ENCODE data around the gene DNLZ. TPM values are rescaled to one million over a fixed set of nuclear protein-coding genes. Genes with fewer than 3 reads are reported as not detected.
A peak's percentile ranks its signal among the peaks of the same experiment; 100 is the strongest.

Gene DNLZ
- total RNA-seq, 1 donor from 2014 or later, result 31.0 TPM

GRCh38 chr9:136403538-136403914 lies 40.0 kb upstream of the DNLZ start:
- intact Hi-C loops (cut with micrococcal nuclease), result loop anchor here (2.0 to 10.0 kb wide), 5 partner anchors 19 to 289 kb away; partner anchors contain the start of genes GPSM1, SEC16A and TMEM250
- Mint-ChIP-seq H3K4me3 (ENCODE audit: low read depth) (peak overlapping the region; percentile 56), H3K27me3 (ENCODE audit: low read depth) (no peaks in the 10 kb centered on the region), H3K4me1 (ENCODE audit: low read depth) (peaks cover 37% of the 10 kb centered on the region), H3K9me3 (no peaks in the 10 kb centered on the region), H3K27ac (peak overlapping the region; percentile 86), H3K36me3 (ENCODE audit: low read depth) (peaks cover 70% of the 10 kb centered on the region)
- DNase-seq (ENCODE audit: low spot score), result peak; percentile 64

- peaks cover 64% of the 10 kb centered on the region for H3K36me3 Mint-ChIP-seq (ENCODE audit: low read depth)
- H3K9me3 Mint-ChIP-seq, result no peaks in the 10 kb centered on the region
- H3K4me3 Mint-ChIP-seq (ENCODE audit: low read depth), result no peak overlapping the region
- H3K27me3 Mint-ChIP-seq (ENCODE audit: low read depth), result no peaks in the 10 kb centered on the region
- DNase-seq (ENCODE audit: low spot score), result no peak
- H3K4me1 Mint-ChIP-seq (ENCODE audit: low read depth), result peaks cover 37% of the 10 kb centered on the region
- intact Hi-C loops (cut with micrococcal nuclease), result loop anchor here (2.0 to 10.0 kb wide), 5 partner anchors 17 to 287 kb away; partner anchors contain the start of genes GPSM1, SEC16A and TMEM250
- peak overlapping the region; percentile 52 for H3K27ac Mint-ChIP-seq
These were observed 38.5 kb upstream of the DNLZ start for GRCh38 chr9:136402067-136402466.

- DNase-seq (ENCODE audit: low spot score), result no peak
- Mint-ChIP-seq H3K36me3 (ENCODE audit: low read depth) (peaks cover 66% of the 10 kb centered on the region), H3K4me1 (ENCODE audit: low read depth) (peaks cover 37% of the 10 kb centered on the region), H3K9me3 (no peaks in the 10 kb centered on the region), H3K27me3 (ENCODE audit: low read depth) (no peaks in the 10 kb centered on the region), H3K27ac (peak overlapping the region; percentile 57), H3K4me3 (ENCODE audit: low read depth) (peak overlapping the region; percentile 37)
- intact Hi-C loops (cut with micrococcal nuclease), result loop anchor here (2.0 to 10.0 kb wide), 5 partner anchors 37 to 287 kb away; partner anchors contain the start of genes GPSM1, INPP5E, SEC16A and TMEM250
These were observed 37.8 kb upstream of the DNLZ start for GRCh38 chr9:136401173-136401922.

- H3K27me3 Mint-ChIP-seq (ENCODE audit: low read depth), result no peaks in the 10 kb centered on the region
- peak within 1 kb of the TSS; percentile 84 for H3K4me3 Mint-ChIP-seq (ENCODE audit: low read depth)
- peak within 1 kb of the TSS; percentile 64 for H3K27ac Mint-ChIP-seq
- H3K4me1 Mint-ChIP-seq (ENCODE audit: low read depth), result peaks cover 34% of the 10 kb centered on the region
- intact Hi-C loops (cut with micrococcal nuclease), result loop anchor here (1.0 to 10.0 kb wide), 7 partner anchors 10 to 285 kb away; partner anchors contain the start of genes DNLZ, ENTR1, GPSM1 and INPP5E
- no peaks in the 10 kb centered on the region for H3K9me3 Mint-ChIP-seq
- peaks cover 65% of the 10 kb centered on the region for H3K36me3 Mint-ChIP-seq (ENCODE audit: low read depth)
- DNase-seq (ENCODE audit: low spot score), result peak; percentile 84
These were observed 36.7 kb upstream of the DNLZ start, which contains the start of gene SNAPC4 for GRCh38 chr9:136400038-136400834. Gene SNAPC4 (minus strand): TSS chr9:136400170. CDS start chr9:136398428, 1,742 bp downstream.

GRCh38 chr9:136399176-136400037 lies 35.9 kb upstream of the DNLZ start:
- Mint-ChIP-seq H3K36me3 (ENCODE audit: low read depth) (peaks cover 63% of the 10 kb centered on the region), H3K9me3 (no peaks in the 10 kb centered on the region), H3K27ac (peak overlapping the region; percentile 64), H3K27me3 (ENCODE audit: low read depth) (no peaks in the 10 kb centered on the region), H3K4me3 (ENCODE audit: low read depth) (peak overlapping the region; percentile 84), H3K4me1 (ENCODE audit: low read depth) (peaks cover 25% of the 10 kb centered on the region)
- peak; percentile 39 for DNase-seq (ENCODE audit: low spot score)
- intact Hi-C loops (cut with micrococcal nuclease), result loop anchor here (1.0 to 10.0 kb wide), 7 partner anchors 11 to 285 kb away; partner anchors contain the start of genes DNLZ, ENTR1, GPSM1 and INPP5E

GRCh38 chr9:136398286-136398685 lies 34.7 kb upstream of the DNLZ start:
- H3K4me3 Mint-ChIP-seq (ENCODE audit: low read depth), result peak overlapping the region; percentile 84
- H3K4me1 Mint-ChIP-seq (ENCODE audit: low read depth), result peaks cover 15% of the 10 kb centered on the region
- no peak overlapping the region for H3K27ac Mint-ChIP-seq
- no peak for DNase-seq (ENCODE audit: low spot score)
- no peaks in the 10 kb centered on the region for H3K27me3 Mint-ChIP-seq (ENCODE audit: low read depth)
- H3K36me3 Mint-ChIP-seq (ENCODE audit: low read depth), result peaks cover 57% of the 10 kb centered on the region
- no peaks in the 10 kb centered on the region for H3K9me3 Mint-ChIP-seq
- intact Hi-C loops (cut with micrococcal nuclease), result no loop called here

GRCh38 chr9:136397643-136398042 lies 34.1 kb upstream of the DNLZ start:
- no peaks in the 10 kb centered on the region for H3K9me3 Mint-ChIP-seq
- H3K4me3 Mint-ChIP-seq (ENCODE audit: low read depth), result no peak overlapping the region
- H3K36me3 Mint-ChIP-seq (ENCODE audit: low read depth), result peaks cover 53% of the 10 kb centered on the region

GRCh38 chr9:136396219-136396515 lies 32.6 kb upstream of the DNLZ start:
- Mint-ChIP-seq H3K4me1 (ENCODE audit: low read depth) (peaks cover 12% of the 10 kb centered on the region), H3K27ac (no peak overlapping the region), H3K27me3 (ENCODE audit: low read depth) (no peaks in the 10 kb centered on the region), H3K4me3 (ENCODE audit: low read depth) (no peak overlapping the region), H3K36me3 (ENCODE audit: low read depth) (peaks cover 49% of the 10 kb centered on the region), H3K9me3 (no peaks in the 10 kb centered on the region)
- no peak for DNase-seq (ENCODE audit: low spot score)
- intact Hi-C loops (cut with micrococcal nuclease), result no loop called here

More at GRCh38 chr9:136397643-136398042, 34.1 kb upstream of the DNLZ start:
- H3K4me1 Mint-ChIP-seq (ENCODE audit: low read depth), result peaks cover 15% of the 10 kb centered on the region
- DNase-seq (ENCODE audit: low spot score), result no peak
- intact Hi-C loops (cut with micrococcal nuclease), result no loop called here
- H3K27ac Mint-ChIP-seq, result no peak overlapping the region
- no peaks in the 10 kb centered on the region for H3K27me3 Mint-ChIP-seq (ENCODE audit: low read depth)

GRCh38 chr9:136395345-136396218 lies 32.0 kb upstream of the DNLZ start:
- peaks cover 50% of the 10 kb centered on the region for H3K36me3 Mint-ChIP-seq (ENCODE audit: low read depth)
- no peaks in the 10 kb centered on the region for H3K9me3 Mint-ChIP-seq
- DNase-seq (ENCODE audit: low spot score), result no peak
- no peak overlapping the region for H3K27ac Mint-ChIP-seq
- H3K4me1 Mint-ChIP-seq (ENCODE audit: low read depth), result peaks cover 12% of the 10 kb centered on the region
- H3K27me3 Mint-ChIP-seq (ENCODE audit: low read depth), result no peaks in the 10 kb centered on the region
- no peak overlapping the region for H3K4me3 Mint-ChIP-seq (ENCODE audit: low read depth)
- intact Hi-C loops (cut with micrococcal nuclease), result no loop called here

- no peak overlapping the region for H3K27ac Mint-ChIP-seq
- H3K27me3 Mint-ChIP-seq (ENCODE audit: low read depth), result no peaks in the 10 kb centered on the region
- peaks cover 12% of the 10 kb centered on the region for H3K4me1 Mint-ChIP-seq (ENCODE audit: low read depth)
- H3K36me3 Mint-ChIP-seq (ENCODE audit: low read depth), result peaks cover 52% of the 10 kb centered on the region
- DNase-seq (ENCODE audit: low spot score), result no peak
- H3K9me3 Mint-ChIP-seq, result no peaks in the 10 kb centered on the region
- intact Hi-C loops (cut with micrococcal nuclease), result no loop called here
- no peak overlapping the region for H3K4me3 Mint-ChIP-seq (ENCODE audit: low read depth)
These were observed 31.4 kb upstream of the DNLZ start for GRCh38 chr9:136395020-136395340.

- H3K27me3 Mint-ChIP-seq (ENCODE audit: low read depth), result no peaks in the 10 kb centered on the region
- H3K9me3 Mint-ChIP-seq, result no peaks in the 10 kb centered on the region
- H3K27ac Mint-ChIP-seq, result no peak overlapping the region
- H3K36me3 Mint-ChIP-seq (ENCODE audit: low read depth), result peaks cover 57% of the 10 kb centered on the region
- intact Hi-C loops (cut with micrococcal nuclease), result no loop called here
- DNase-seq (ENCODE audit: low spot score), result no peak
- H3K4me1 Mint-ChIP-seq (ENCODE audit: low read depth), result peaks cover 14% of the 10 kb centered on the region
- H3K4me3 Mint-ChIP-seq (ENCODE audit: low read depth), result no peak overlapping the region
These were observed 30.9 kb upstream of the DNLZ start for GRCh38 chr9:136394312-136395019.

All from activated T-helper 2 cell treated with anti-CD3 and anti-CD28 coated beads, Interferon-gamma antibody, Interleukin-2, Interleukin-4, amounts not matched to agents 10 μg/mL and 5 μg/mL and 100 μg/mL, durations not matched to agents 14 hours and 24 hours and 36 hours (primary cell).